ENCODE measurements around the gene CDH4.

The CDH4 gene

DNA sequence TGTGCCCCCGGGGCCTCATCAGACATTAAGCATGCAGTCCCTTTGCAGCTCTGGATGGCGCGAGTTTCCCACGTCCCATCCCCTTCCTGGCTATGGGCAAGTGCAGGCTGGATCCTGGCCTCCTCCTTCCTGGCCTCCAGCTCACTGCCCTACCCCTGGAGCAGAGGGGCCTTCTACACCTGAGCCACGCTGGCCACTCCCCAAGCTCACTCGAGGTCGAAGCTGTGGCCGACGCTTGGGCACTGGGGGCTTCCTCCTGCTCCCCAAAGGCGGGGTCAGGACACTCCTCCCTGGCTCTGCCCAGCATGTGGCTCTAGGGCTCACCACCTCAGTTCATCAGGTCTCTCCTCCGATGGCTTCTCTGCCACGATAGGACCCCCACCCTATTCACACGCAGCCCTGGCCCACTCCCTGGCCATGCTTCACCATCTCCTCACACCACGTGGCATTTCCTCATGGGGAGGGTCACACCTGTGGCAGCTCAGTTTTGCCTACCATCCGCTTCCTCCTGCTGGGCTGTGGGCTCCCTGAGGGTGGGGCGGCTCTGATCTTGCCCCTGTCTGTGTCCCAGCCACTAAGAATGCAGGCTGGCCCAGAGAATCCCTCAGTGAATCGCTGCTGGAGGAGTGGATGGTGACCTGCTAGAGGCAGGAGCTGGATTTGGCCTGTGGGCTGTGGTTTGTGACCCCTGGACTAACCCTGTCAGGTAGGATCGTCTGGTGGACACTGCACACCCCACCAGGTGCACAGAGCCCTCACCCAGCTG, 532.9 kb downstream of the CDH4 start:
- no peak for DNase-seq (ENCODE audit: low read depth in 1 of 2, low spot score in 1 of 2)
- TF ChIP-seq SPI1 (IDR thresholded peaks at IDR 0.05; ENCODE audit: borderline replicate concordance, low read depth) (no peak), GABPA (IDR thresholded peaks at IDR 0.05; ENCODE audit: low read depth) (no peak), POLR2AphosphoS5 (IDR thresholded peaks at IDR 0.05; ENCODE audit: low read depth) (no peak)
- TF ChIP-seq, protein P1, sequence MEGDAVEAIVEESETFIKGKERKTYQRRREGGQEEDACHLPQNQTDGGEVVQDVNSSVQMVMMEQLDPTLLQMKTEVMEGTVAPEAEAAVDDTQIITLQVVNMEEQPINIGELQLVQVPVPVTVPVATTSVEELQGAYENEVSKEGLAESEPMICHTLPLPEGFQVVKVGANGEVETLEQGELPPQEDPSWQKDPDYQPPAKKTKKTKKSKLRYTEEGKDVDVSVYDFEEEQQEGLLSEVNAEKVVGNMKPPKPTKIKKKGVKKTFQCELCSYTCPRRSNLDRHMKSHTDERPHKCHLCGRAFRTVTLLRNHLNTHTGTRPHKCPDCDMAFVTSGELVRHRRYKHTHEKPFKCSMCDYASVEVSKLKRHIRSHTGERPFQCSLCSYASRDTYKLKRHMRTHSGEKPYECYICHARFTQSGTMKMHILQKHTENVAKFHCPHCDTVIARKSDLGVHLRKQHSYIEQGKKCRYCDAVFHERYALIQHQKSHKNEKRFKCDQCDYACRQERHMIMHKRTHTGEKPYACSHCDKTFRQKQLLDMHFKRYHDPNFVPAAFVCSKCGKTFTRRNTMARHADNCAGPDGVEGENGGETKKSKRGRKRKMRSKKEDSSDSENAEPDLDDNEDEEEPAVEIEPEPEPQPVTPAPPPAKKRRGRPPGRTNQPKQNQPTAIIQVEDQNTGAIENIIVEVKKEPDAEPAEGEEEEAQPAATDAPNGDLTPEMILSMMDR (IDR thresholded peaks at IDR 0.05; ENCODE audit: insufficient read depth, low read length) = no peak
- TF ChIP-seq, protein P2, sequence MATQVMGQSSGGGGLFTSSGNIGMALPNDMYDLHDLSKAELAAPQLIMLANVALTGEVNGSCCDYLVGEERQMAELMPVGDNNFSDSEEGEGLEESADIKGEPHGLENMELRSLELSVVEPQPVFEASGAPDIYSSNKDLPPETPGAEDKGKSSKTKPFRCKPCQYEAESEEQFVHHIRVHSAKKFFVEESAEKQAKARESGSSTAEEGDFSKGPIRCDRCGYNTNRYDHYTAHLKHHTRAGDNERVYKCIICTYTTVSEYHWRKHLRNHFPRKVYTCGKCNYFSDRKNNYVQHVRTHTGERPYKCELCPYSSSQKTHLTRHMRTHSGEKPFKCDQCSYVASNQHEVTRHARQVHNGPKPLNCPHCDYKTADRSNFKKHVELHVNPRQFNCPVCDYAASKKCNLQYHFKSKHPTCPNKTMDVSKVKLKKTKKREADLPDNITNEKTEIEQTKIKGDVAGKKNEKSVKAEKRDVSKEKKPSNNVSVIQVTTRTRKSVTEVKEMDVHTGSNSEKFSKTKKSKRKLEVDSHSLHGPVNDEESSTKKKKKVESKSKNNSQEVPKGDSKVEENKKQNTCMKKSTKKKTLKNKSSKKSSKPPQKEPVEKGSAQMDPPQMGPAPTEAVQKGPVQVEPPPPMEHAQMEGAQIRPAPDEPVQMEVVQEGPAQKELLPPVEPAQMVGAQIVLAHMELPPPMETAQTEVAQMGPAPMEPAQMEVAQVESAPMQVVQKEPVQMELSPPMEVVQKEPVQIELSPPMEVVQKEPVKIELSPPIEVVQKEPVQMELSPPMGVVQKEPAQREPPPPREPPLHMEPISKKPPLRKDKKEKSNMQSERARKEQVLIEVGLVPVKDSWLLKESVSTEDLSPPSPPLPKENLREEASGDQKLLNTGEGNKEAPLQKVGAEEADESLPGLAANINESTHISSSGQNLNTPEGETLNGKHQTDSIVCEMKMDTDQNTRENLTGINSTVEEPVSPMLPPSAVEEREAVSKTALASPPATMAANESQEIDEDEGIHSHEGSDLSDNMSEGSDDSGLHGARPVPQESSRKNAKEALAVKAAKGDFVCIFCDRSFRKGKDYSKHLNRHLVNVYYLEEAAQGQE (IDR thresholded peaks at IDR 0.05; ENCODE audit: insufficient replicate concordance, low read depth) = no peak
- Histone ChIP-seq H3K27ac (replicated peaks) (no peak overlapping the region), H3K27me3 (ENCODE audit: insufficient read depth, poor library complexity, severe bottlenecking) (no peaks in the 10 kb centered on the region), H3K4me3 (replicated peaks; ENCODE audit: insufficient read depth, low read length) (no peak overlapping the region)

DNA sequence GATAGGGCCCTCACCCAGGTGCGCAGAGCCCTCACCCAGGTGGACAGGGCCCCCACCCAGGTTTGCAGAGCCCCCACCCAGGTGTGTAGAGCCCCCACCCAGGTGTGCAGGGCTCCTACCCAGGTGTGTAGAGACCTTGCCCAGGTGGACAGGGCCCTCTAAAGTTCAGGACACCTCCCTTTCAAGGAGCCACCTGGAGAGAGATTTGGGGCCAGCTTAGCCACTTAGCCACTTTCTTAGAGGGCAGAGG, 533.4 kb downstream of the CDH4 start:
- Histone ChIP-seq H3K4me3 (replicated peaks; ENCODE audit: insufficient read depth, low read length) (no peak overlapping the region), H3K27me3 (ENCODE audit: insufficient read depth, poor library complexity, severe bottlenecking) (no peaks in the 10 kb centered on the region), H3K27ac (replicated peaks) (no peak overlapping the region)
- TF ChIP-seq GABPA (IDR thresholded peaks at IDR 0.05; ENCODE audit: low read depth) (no peak), POLR2AphosphoS5 (IDR thresholded peaks at IDR 0.05; ENCODE audit: low read depth) (no peak), SPI1 (IDR thresholded peaks at IDR 0.05; ENCODE audit: borderline replicate concordance, low read depth) (no peak)
- TF ChIP-seq, protein P1 (IDR thresholded peaks at IDR 0.05; ENCODE audit: insufficient read depth, low read length) = no peak
- TF ChIP-seq, protein P2 (IDR thresholded peaks at IDR 0.05; ENCODE audit: insufficient replicate concordance, low read depth) = no peak
- DNase-seq (ENCODE audit: low read depth in 1 of 2, low spot score in 1 of 2) = no peak

DNA sequence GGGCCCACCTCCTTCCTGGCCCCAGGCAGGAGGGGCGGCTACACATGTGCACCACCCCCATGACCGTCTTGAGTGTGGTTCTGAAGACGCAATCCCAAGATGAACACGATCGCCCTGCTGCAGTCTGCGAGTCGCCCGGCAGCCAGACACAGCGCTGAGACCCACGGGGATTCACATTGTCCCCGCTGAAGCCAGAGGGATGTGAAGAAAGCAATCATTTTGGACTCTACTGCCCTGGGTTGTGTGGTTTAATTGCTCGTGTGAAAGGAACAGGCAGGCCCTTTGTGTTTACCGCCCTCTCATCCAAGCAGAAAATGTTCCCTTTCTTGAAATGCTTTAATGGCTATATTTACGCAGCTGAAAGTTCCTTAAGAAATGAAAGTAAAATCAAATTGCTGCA, 534.2 kb downstream of the CDH4 start:
- no peak for DNase-seq (ENCODE audit: low read depth in 1 of 2, low spot score in 1 of 2)
- Histone ChIP-seq H3K27ac (replicated peaks) (no peak overlapping the region), H3K4me3 (replicated peaks; ENCODE audit: insufficient read depth, low read length) (no peak overlapping the region), H3K27me3 (ENCODE audit: insufficient read depth, poor library complexity, severe bottlenecking) (no peaks in the 10 kb centered on the region)
- TF ChIP-seq, protein P1 (IDR thresholded peaks at IDR 0.05; ENCODE audit: insufficient read depth, low read length) = no peak
- TF ChIP-seq, protein P2 (IDR thresholded peaks at IDR 0.05; ENCODE audit: insufficient replicate concordance, low read depth) = no peak
- TF ChIP-seq SPI1 (IDR thresholded peaks at IDR 0.05; ENCODE audit: borderline replicate concordance, low read depth) = no peak
- no peak for TF ChIP-seq GABPA (IDR thresholded peaks at IDR 0.05; ENCODE audit: low read depth)
- no peak for TF ChIP-seq POLR2AphosphoS5 (IDR thresholded peaks at IDR 0.05; ENCODE audit: low read depth)
